ENCODE results near the gene FURIN.
A peak's percentile ranks its signal among the peaks of the same experiment; 100 is the strongest.
"Not testable (repeated sequence)": the region's sequence is repeated elsewhere in the genome, so short reads cannot be mapped to it uniquely, and the experiment has no call there.

The FURIN gene

DNA sequence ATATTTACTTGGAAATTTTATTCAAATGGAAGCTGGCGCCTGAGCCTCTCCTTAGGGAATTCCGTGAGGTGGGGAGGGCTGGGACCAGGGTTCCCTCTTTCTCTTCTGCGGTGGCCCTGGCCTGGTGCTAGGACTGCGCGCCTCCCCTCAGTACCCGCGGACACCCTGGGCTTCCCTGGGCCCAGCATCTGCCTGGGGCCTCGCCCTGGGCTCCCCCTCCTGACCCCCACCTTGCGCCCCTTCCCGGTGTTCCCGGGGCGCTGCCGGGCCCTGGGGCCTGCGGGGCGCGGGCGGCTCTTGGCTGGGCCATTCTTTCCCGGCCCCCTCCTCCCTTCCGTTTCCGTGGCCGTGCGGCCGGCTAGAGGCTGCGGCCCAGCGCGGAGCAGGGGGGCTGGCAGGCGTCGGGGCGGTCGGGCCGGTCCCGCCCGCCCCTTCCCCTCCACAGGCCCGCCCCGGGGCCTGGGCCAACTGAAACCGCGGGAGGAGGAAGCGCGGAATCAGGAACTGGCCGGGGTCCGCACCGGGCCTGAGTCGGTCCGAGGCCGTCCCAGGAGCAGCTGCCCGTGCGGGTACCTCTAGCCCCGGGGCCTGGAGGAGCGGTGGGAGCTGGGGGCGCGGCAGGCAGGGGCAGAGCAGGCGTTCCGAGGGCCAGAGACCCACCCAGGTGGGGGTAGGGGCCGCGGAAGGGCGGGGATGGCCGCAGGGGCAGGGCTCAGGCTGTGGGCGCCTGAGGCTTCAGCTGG is 15.8 kb downstream of the FURIN start, which contains the start of gene FES:
Gene FES, plus strand, starts transcription at position 529 of the 743 bp plus-strand sequence. CDS start 542 bp downstream, outside the sequence.
- DNase-seq = peak; percentile 54

DNA sequence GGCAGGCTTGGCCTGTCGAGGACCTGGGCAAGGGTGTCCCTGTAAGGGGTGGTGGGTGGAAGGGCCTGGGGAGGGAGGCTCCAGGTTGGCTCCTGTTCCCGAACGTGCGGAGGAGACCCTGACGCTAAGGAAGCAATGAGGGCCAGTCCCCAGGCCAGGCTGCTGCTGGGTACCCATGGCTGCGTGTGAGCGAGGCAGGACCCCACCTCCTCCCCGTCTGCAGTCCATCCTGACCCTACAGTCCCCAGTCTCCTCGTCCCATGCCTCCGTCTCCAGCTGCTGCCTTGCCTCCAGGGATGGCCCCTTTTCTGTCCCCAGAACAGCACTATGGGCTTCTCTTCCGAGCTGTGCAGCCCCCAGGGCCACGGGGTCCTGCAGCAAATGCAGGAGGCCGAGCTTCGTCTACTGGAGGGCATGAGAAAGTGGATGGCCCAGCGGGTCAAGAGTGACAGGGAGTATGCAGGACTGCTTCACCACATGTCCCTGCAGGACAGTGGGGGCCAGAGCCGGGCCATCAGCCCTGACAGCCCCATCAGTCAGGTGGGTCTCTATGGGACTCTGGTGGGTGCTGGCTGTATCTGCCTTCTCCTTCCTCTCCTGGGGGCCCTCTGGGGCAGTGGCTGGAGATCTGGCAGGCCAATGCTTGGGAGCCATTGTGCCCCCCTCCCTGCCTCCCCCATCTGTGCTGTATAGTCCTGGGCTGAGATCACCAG is 16.5 kb downstream of the FURIN start:
- no peak for DNase-seq

DNA sequence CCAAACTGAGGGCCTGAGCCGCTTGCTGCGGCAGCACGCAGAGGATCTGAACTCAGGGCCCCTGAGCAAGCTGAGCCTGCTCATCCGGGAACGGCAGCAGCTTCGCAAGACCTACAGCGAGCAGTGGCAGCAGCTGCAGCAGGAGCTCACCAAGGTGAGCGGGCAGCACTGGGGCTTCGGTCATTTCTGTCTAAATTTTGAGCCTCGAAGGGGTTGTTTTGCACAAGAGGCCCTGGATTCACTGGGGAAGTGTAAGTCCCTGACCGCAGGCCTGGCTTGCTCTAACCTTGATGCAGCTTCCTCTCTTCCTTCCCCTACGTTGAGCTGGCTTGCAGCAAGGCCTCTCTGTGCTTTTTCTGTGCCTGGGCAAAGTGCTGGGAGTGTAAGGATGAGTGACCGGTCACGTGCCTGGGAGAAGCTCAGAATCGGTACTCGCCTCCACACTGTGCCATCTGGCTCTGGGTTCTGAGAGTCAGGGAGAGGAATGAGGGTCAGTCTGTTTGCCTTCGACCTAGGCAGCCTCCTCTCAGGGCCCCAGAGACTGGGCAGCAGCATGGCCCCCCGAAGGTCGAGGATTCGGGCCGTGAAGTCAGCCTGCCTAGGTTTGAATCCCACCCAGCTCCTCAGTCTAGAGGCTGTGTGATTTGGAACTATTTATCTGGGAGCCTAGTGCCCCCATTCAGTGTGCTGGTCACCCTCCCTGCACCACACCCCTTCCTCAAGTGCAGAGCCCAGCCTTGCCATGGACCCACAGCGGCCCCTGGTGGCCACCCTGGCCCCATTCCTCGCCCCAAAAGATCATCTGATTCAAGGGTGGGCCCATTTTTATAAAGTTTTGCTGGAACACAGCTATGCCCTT is 17.3 kb downstream of the FURIN start:
- DNase-seq = peak; percentile 86

- no peak for DNase-seq
Observed at GRCh38 chr15:90886291-90886614, 17.9 kb downstream of the FURIN start.

DNA sequence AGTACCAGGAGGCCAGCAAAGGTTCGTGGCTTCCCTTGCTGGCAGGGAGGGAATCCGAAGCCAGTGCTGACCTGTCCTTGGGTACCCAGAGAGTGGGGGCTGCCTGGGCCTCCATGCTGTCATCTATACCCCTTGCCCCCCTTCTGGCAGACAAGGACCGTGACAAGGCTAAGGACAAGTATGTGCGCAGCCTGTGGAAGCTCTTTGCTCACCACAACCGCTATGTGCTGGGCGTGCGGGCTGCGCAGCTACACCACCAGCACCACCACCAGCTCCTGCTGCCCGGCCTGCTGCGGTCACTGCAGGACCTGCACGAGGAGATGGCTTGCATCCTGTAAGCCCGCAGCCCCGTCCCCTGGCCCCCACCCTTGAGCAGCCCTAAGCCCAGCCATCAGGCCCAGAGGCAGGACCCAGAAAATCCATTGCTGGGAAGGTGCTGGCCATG is 18.7 kb downstream of the FURIN start:
- DNase-seq = no peak

DNA sequence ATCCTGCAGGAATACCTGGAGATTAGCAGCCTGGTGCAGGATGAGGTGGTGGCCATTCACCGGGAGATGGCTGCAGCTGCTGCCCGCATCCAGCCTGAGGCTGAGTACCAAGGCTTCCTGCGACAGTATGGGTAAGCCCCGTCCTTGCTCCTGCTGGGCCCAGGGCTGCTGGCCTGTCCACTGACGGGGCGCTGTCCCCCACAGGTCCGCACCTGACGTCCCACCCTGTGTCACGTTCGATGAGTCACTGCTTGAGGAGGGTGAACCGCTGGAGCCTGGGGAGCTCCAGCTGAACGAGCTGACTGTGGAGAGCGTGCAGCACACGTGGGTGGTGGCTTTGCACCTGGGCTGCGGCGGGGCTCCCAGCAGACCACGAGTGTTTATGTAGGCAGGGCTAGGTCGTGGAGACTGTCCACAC is 20.9 kb downstream of the FURIN start:
- DNase-seq = no peak

GRCh38 chr15:90889736-90890456 is 21.5 kb downstream of the FURIN start:
- no peak for DNase-seq

- DNase-seq = no peak
Observed at GRCh38 chr15:90890839-90891238, 22.5 kb downstream of the FURIN start.

- DNase-seq = no peak
Observed at GRCh38 chr15:90891346-90891949, 23.1 kb downstream of the FURIN start.

GRCh38 chr15:90892023-90892422 is 23.6 kb downstream of the FURIN start:
- DNase-seq = no peak

DNA sequence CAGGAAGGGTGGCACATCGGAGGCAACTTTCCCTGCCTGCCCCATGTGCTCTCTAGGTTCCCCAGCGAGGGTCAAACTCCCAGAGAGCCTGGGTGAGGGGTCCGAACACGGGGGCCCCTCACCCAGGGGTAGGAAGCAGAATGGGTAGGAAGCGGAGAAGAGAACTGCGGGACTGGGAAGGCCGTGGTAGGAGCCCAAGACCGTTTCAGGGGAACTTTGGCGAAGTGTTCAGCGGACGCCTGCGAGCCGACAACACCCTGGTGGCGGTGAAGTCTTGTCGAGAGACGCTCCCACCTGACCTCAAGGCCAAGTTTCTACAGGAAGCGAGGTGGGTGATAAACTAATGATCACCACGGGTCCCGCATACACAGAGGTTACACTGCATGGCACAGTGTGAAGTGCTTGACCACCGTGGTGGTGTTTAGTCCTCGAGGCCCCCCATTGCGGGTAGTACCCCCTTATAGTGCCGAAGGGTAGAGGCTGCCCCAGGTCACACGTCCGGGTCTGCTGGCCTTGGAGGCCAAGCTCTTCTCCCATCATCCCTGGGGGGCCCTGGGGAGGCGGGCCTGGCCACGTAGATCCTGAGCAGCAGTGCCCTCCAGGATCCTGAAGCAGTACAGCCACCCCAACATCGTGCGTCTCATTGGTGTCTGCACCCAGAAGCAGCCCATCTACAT is 24.2 kb downstream of the FURIN start:
- no peak for DNase-seq

DNA sequence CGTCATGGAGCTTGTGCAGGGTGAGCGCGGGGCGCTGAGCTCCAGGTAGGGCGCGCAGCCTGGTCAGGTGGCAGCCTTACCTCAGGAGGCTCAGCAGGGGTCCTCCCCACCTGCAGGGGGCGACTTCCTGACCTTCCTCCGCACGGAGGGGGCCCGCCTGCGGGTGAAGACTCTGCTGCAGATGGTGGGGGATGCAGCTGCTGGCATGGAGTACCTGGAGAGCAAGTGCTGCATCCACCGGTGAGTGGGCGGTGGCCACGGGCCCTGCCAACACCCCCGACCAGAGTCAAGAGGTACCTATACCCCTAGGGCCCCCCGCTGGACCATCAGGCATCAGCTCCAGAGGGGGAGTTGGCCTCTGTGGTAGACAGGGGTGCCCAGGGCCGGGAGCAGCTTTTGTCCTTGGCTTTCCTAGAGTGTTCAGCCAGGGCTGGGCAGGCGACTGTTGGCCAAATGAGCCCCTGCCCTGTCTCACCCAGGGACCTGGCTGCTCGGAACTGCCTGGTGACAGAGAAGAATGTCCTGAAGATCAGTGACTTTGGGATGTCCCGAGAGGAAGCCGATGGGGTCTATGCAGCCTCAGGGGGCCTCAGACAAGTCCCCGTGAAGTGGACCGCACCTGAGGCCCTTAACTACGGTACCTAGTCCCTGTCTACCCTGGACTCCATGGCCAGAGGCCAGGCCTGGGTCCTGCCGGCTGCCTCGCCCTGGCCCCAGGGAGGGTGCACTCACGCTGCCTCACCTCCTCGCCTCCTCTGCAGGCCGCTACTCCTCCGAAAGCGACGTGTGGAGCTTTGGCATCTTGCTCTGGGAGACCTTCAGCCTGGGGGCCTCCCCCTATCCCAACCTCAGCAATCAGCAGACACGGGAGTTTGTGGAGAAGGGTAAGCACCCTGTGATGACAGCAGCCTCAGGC is 25.0 kb downstream of the FURIN start:
- peak; percentile 35 for DNase-seq

DNA sequence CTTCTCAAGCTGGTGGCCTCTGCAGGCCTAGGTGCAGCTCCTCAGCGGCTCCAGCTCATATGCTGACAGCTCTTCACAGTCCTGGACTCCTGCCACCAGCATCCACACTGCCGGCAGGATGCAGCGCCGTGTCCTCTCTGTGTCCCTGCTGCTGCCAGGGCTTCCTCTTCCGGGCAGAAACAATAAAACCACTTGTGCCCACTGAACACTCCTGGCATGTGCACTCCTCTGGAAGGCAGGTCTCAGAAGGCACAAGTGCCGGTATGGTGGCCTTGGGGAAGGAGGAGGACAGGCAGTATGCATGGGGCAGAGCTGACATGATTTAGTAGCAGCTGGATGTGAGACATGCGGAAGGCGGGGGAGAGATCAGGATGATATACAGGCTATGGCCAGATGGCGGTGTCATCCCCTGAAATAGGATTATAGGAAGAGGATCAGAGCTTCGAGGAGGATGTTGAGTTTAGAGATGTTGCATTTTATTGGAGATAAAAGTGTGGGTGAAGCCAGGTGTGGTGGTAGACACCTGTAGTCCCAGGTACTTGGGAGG is 27.3 kb downstream of the FURIN start:
- peak; percentile 67 for DNase-seq

DNA sequence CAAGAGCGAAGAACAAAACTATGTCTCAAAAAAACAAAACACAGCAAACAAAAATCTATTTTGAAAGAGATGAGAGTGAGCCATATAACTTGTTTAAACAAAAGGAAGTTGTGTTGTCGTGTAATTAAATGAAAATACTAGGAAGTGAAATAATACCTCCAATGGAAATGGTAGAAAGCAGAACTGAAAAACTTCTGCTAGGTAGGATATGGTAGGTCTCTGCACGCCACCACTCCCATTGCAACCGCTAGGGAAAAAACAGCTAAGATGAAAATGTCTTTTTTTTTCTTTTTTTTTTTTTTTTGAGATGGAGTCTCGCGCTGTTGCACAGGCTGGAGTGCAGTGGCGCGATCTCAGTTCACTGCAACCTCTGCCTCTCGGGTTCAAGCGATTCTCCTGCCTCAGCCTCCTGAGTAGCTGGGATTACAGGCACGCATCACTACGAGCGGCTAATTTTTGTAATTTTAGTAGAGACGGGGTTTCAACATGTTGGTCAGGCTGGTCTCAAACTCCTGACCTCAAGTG is 28.8 kb downstream of the FURIN start:
- DNase-seq = not testable (repeated sequence)

- peak; percentile 100 for DNase-seq
Observed at GRCh38 chr15:90901175-90902039, 33.0 kb downstream of the FURIN start.

DNA sequence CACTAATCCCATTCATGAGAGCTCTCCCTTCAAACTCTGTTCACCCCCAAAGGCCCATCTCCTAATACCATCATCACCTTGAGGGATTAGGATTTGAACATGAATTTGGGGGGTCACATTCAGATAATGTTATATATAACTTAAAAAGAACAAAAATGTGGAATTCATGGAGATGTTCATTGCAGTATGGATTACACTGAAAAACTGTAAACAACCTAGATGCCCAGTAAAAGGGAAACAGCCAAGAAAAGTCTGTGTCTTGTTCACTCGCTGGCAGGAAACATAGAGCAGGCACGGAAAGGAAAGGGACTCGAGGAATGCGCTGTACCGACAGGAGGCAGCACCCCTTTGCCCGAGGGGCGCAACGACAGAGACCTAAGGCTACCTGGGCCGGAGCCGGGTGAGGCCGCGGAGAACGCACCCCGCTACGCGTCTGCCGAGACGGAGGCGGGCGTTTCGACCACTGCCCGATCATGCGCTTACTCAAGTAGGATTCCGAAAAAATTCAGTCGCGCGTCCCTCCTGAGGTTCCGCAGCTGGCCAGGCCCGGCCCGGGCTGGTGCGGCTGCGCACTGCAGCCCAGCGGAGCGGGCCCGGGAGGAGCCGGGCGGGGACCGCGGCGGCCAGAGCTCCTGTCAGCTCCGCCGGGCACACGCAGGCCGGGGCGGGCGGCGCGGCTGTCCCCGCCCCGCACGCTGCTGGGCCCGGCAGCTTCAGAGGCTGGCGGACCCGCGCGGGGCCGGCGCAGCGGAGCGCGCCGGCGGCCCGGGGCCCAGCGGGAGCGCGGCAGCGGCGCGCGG is 33.9 kb downstream of the FURIN start:
- no peak for DNase-seq

DNA sequence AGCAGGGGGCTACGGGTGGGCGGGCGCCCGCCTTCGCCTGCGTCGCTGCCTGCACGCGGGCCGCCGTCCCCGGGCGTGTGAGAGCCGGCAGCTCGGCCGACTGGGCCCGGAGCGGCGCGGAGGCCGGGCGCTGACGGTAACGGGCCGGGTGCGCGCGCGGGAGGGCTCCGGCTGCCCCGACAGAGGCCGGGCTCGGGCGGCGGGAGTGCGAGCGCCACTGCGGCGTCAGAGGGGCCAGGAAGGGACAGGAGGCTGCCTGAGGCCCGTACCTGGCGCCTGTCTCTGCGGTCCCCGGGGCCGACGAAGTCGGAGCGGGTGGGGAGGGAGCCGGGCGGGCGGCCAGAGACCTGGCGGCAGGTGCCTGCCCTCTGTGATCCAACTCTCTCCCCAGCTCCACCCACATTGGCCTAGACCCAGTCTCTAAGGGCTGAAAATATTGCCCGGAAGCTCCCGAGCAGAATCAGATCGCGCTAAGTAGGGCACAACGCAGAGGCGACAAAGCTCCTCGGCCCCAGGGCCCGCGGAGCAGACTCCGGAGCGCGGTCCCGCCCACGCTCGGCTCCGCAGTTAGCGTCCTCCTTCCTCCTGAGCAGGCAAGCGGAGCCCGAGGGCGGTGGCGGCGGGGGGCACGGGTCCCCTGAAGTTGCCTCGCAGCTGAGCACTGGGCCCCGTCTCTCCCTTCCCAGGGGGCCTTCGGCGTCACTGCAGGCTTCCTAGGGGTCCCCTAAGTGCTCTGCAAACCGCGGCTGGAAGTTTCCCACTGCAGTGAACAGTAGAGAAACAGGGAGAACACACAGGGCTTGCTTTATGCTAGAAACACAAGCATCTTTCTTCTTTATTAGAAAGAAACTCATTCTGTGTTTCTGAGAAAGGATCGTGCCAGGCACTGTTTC is 34.7 kb downstream of the FURIN start, which contains the start of gene MAN2A2:
Gene MAN2A2, plus strand, starts transcription at position 463 of the 893 bp plus-strand sequence. CDS start 906 bp downstream, outside the sequence.
- peak; percentile 97 for DNase-seq

All from hematopoietic multipotent progenitor cell treated with erythropoietin and hydrocortisone succinate and interleukin-3 and kit ligand, for 8 days (in vitro differentiated cells).